ENCODE data around the gene CACNA1A.

DNA sequence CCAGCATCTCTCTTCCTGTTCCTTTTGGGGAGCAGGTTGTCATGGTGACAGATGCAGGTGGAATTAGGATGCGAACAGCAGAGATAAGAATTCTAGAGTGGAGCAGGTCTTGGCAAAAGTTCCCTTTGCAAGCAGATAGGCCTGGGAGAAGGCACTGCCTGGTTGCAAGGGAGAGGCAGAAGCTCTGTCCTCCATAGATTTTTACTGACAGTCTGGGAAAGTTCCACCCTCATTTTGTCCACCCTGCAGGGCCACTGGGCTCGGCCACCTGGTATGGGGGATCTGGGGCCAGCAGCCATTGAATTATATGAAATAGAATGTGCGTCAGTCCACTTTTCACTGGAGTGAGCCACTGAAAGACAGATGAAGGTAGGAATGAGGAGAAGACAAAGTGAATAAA, 214.4 kb downstream of the CACNA1A start:
- TF ChIP-seq, protein P1, sequence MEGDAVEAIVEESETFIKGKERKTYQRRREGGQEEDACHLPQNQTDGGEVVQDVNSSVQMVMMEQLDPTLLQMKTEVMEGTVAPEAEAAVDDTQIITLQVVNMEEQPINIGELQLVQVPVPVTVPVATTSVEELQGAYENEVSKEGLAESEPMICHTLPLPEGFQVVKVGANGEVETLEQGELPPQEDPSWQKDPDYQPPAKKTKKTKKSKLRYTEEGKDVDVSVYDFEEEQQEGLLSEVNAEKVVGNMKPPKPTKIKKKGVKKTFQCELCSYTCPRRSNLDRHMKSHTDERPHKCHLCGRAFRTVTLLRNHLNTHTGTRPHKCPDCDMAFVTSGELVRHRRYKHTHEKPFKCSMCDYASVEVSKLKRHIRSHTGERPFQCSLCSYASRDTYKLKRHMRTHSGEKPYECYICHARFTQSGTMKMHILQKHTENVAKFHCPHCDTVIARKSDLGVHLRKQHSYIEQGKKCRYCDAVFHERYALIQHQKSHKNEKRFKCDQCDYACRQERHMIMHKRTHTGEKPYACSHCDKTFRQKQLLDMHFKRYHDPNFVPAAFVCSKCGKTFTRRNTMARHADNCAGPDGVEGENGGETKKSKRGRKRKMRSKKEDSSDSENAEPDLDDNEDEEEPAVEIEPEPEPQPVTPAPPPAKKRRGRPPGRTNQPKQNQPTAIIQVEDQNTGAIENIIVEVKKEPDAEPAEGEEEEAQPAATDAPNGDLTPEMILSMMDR (IDR thresholded peaks at IDR 0.05), result no peak
- TF ChIP-seq POLR2A (IDR thresholded peaks at IDR 0.05), result no peak
